Neutrophil (primary cell): ENCODE measurements around the gene TUBB6.

Experiments used
- H3K27ac ChIP-seq: fragments of 200-600 bp; sonication (generic); 2 replicates; pipeline ENCODE4 v1.5.1; 2016; ENCODE audit warnings: mild to moderate bottlenecking, moderate library complexity
- H3K27me3 ChIP-seq: fragments of 200-600 bp; sonication (generic); 2 replicates; pipeline ENCODE4 v1.6.0; 2016; ENCODE audit warnings: mild to moderate bottlenecking
- H3K36me3 ChIP-seq: fragments of 200-600 bp; sonication (generic); 2 replicates; pipeline ENCODE4 v1.5.1; 2017
- H3K4me1 ChIP-seq, 2 experiments: fragments of 200-600 bp in 1 of 2; sonication (generic) in 1 of 2; 1 replicate in 1 of 2; 2 replicates in 1 of 2; pipeline versions ENCODE4 v1.5.1 to v1.6.1; 2013 to 2016; ENCODE audit warnings: low read depth in 1 of 2, low read length in 1 of 2, mild to moderate bottlenecking in 1 of 2, moderate library complexity in 1 of 2; ENCODE audit not compliant: control insufficient read depth in 1 of 2, insufficient read depth in 1 of 2
- H3K4me3 ChIP-seq, 2 experiments: fragments of 200-600 bp in 1 of 2; sonication (generic) in 1 of 2; 1 replicate in 1 of 2; 2 replicates in 1 of 2; pipeline ENCODE4 v1.5.1; 2013 to 2016; ENCODE audit warnings: low read depth in 1 of 2, low read length in 1 of 2, mild to moderate bottlenecking in 1 of 2, moderate library complexity in 1 of 2
- H3K9me3 ChIP-seq: fragments of 200-600 bp; sonication (generic); 2 replicates; pipeline ENCODE4 v1.5.1; 2016
- TF ChIP-seq, protein P1 (sequence below): fragments of 200-600 bp; sonication (generic); IDR thresholded peaks from 2 replicates; pipeline ENCODE4 v1.5.1; 2016; ENCODE audit warnings: antibody characterized with exemption

TUBB6 gene

DNA sequence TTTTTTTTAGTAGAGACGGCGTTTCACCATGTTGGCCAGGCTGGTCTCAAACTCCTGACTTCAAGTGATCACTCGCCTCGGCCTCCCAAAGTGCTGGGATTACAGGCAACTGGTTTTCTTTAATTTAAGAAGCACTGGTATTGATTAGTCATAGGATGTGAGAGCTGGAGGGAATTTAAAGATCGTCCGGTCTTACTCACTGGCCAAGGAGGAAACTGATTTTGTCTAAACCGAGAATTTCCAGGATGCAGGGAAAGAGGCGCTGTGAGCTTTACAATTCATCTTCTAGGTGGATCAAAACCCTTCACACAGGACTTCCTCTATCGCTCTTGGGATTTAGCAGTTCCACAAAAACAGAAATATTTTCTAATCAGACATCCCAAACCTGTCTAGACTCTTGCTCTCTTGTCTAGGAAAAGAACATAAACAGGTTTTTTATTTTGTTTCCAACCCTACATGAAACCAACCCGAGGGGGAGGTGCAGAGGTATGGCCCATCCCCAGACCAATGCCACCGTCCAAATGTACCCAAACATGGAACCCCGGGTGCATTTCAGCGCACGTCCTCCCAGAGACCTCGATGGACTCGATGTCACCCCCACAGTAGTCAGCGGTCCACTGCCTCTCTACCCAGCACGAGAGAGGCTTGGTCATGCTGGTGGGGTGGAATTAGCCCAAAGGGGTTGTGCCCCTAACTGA lies 12.5 kb upstream of the TUBB6 start:
- no peak overlapping the region for H3K4me3 ChIP-seq
- TF ChIP-seq, protein P1, sequence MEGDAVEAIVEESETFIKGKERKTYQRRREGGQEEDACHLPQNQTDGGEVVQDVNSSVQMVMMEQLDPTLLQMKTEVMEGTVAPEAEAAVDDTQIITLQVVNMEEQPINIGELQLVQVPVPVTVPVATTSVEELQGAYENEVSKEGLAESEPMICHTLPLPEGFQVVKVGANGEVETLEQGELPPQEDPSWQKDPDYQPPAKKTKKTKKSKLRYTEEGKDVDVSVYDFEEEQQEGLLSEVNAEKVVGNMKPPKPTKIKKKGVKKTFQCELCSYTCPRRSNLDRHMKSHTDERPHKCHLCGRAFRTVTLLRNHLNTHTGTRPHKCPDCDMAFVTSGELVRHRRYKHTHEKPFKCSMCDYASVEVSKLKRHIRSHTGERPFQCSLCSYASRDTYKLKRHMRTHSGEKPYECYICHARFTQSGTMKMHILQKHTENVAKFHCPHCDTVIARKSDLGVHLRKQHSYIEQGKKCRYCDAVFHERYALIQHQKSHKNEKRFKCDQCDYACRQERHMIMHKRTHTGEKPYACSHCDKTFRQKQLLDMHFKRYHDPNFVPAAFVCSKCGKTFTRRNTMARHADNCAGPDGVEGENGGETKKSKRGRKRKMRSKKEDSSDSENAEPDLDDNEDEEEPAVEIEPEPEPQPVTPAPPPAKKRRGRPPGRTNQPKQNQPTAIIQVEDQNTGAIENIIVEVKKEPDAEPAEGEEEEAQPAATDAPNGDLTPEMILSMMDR, result no peak
- H3K27ac ChIP-seq, result no peak overlapping the region

DNA sequence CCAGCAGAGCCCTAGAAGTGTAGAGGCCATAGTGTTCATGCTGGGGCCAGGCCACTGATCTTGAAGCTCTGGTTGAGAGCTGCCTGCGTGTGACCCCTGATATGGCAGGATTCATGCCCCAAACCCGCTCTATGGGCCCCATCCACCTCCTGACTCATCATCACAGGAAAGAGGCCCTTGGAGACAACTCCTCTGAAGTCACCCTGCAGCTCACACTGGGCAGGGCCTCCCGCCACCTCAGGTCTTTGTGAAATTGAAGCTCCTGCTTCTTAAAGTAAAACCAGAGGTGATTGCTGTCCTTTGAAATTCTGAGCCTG lies 12.0 kb upstream of the TUBB6 start:
- H3K27ac ChIP-seq, result no peak overlapping the region
- no peak overlapping the region for H3K4me3 ChIP-seq
- H3K36me3 ChIP-seq, result no peaks in the 10 kb centered on the region
- H3K9me3 ChIP-seq, result no peaks in the 10 kb centered on the region
- TF ChIP-seq, protein P1, result no peak
- peaks cover 4% of the 10 kb centered on the region for H3K27me3 ChIP-seq
- no peaks in the 10 kb centered on the region for H3K4me1 ChIP-seq

More for the DNA sequence above, 12.5 kb upstream of the TUBB6 start:
- Histone ChIP-seq H3K27me3 (peaks cover 4% of the 10 kb centered on the region), H3K36me3 (no peaks in the 10 kb centered on the region), H3K9me3 (no peaks in the 10 kb centered on the region), H3K4me1 (no peaks in the 10 kb centered on the region)

DNA sequence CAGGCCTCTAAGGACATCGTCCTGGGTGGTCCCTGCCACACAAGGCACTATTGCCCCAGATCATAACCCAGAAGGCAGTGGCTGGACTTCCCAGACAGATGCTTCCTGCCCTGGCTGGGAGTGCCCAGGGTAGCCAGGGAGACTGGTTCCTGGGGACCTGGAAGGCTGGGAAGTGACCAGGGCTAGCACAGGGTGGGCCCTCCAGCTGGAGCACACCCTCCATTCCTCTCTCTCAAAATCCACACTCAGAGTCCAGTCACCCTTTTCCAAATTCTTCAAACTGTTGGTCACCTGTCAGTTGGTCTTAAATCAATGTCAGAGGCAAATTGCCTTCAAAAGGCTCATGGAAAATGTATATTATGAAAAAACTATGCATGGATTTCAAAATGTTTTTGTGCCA lies 11.6 kb upstream of the TUBB6 start:
- H3K9me3 ChIP-seq, result no peaks in the 10 kb centered on the region
- no peak overlapping the region for H3K4me3 ChIP-seq
- H3K27ac ChIP-seq, result no peak overlapping the region
- no peaks in the 10 kb centered on the region for H3K4me1 ChIP-seq
- TF ChIP-seq, protein P1, result no peak
- H3K27me3 ChIP-seq, result peaks cover 4% of the 10 kb centered on the region
- H3K36me3 ChIP-seq, result no peaks in the 10 kb centered on the region

DNA sequence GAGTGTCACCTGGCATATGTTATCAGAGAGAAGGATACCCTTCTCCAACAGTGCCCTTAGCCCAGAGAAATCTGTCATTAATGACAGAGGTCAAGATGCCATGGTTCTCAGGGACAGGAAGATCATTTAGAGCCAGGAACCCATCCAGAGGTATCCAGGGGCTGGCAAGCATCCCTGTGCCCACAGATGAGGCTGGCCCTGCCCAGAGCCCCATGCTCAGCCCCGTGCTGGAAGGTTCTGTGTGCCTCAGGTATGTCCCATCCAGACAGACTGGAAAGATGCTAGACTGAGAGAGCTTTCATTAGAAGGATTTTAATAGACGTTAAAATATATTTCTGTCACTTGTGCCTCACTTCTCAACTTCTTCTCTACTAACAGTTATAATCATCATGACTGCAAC lies 8.2 kb upstream of the TUBB6 start:
- no peaks in the 10 kb centered on the region for H3K4me1 ChIP-seq
- H3K4me3 ChIP-seq, result no peak overlapping the region
- H3K27ac ChIP-seq, result no peak overlapping the region
- no peaks in the 10 kb centered on the region for H3K9me3 ChIP-seq
- H3K27me3 ChIP-seq, result peaks cover 7% of the 10 kb centered on the region
- TF ChIP-seq, protein P1, result no peak
- no peaks in the 10 kb centered on the region for H3K36me3 ChIP-seq

DNA sequence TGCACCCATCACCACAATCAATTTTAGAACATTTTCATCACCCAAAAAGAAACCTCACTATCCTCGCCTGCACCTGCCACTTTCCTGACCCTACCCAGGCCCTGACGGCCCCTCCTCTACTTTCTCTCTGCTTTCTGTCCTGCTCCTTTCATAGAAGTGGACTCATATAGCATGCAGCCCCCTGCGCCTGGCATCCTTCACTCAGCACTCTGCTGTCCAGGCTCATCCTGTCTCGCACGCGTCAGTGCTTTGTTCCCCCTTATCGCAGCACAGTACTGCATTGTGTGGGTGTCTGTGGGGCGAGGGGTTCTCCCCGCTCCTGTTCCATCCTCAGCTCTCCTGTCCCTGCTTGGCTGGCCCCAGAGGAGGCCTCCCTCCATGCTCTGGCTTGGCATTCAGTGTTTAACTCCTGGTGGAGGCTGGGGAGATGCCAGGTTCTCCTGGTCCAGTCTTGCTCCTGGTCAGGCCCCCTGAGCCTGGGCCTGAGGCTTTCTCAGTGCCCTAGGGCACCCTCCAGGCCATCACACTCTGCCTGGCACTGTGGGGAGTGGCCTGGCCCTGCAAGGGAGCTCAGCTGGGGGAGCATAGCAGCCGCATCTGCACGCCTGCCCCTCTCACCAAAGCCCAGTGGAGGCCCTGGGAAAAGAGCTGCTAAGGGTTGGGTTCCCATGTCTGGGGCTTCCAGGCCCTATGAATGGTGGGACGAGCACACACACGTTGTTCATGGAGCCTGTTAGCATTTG lies 6.6 kb upstream of the TUBB6 start:
- no peak overlapping the region for H3K27ac ChIP-seq
- no peaks in the 10 kb centered on the region for H3K36me3 ChIP-seq
- H3K27me3 ChIP-seq, result peaks cover 22% of the 10 kb centered on the region
- H3K4me1 ChIP-seq, result no peaks in the 10 kb centered on the region
- TF ChIP-seq, protein P1, result no peak
- H3K9me3 ChIP-seq, result no peaks in the 10 kb centered on the region
- no peak overlapping the region for H3K4me3 ChIP-seq
